Liver (tissue), 3 donors: Measurements from ENCODE around the gene ACKR3.

Experiments used
- EGR1 ChIP-seq, 2 donors: IDR thresholded peaks; 2 replicates each; pipeline ENCODE4 v1.6.1; 2016 to 2018; ENCODE audit warnings: antibody characterized with exemption in 2 of 2, low read depth in 2 of 2
- FOXA1 ChIP-seq: IDR thresholded peaks from 2 replicates; pipeline ENCODE4 v1.6.1; 2016; ENCODE audit warnings: antibody characterized with exemption
- GABPA ChIP-seq, 2 donors: IDR thresholded peaks in 1 of 2; conservative IDR thresholded peaks in 1 of 2; 2 replicates each; pipeline ENCODE4 v1.6.1; 2016; ENCODE audit warnings: antibody characterized with exemption in 2 of 2, mild to moderate bottlenecking in 1 of 2, moderate library complexity in 1 of 2
- TF ChIP-seq, protein P1 (sequence below): fragments of 150-350 bp; IDR thresholded peaks from 2 replicates; pipeline ENCODE4 v1.5.1; 2017; ENCODE audit warnings: improper control_type of control experiment, low read depth, low read length; ENCODE audit not compliant: missing input control
- TF ChIP-seq, protein P2 (sequence below): IDR thresholded peaks from 2 replicates; pipeline ENCODE4 v1.6.1; 2016; ENCODE audit warnings: antibody characterized with exemption, mild to moderate bottlenecking
- donor health status: healthy.
- donor health status: healthy.

DNA sequence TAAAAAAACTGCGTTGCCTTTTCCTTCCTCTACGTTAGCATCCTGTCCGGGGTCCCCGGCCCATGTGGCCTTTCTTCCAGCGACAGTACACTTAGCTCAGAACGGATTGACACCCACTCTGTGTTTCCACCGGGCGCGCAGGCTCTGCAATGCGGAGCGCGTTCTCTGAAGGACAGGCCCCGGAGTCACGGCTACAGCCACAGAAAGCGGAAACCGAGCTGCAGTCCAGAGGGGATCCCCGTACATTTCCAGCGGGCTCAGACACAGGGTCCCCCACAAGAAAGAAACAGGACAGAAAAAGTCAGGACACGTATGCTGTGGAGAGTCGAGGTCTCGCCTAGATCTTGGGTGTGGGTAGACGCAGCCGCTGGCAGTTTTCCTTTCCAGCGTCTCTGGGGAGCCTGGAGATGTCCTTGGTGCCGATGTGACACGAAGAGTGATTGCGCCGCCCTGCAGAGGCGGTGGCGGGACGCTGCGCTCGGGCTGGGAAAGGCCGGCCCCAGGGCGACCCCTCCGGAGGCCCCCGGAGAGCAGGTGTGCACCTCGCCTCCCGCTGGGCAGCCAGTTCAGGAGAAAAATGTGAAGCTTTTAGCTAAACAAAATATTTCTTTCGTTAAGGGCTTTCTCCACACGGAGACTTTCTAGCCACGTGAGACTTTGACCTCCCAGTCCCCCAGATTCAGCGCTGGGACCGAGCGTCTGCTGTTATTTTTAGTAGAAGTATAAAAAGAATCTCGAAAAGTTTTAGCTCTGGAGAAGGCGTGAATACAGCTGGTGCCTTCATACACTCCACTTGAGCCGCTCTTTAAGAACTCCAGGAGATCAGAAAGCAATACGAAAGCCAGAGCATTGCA, 1.3 kb upstream of the ACKR3 start:
- no peak for TF ChIP-seq FOXA1
- TF ChIP-seq EGR1 (IDR thresholded peaks at IDR 0.05; ENCODE audit: low read depth in 2 of 2) = no peak
- TF ChIP-seq, protein P1, sequence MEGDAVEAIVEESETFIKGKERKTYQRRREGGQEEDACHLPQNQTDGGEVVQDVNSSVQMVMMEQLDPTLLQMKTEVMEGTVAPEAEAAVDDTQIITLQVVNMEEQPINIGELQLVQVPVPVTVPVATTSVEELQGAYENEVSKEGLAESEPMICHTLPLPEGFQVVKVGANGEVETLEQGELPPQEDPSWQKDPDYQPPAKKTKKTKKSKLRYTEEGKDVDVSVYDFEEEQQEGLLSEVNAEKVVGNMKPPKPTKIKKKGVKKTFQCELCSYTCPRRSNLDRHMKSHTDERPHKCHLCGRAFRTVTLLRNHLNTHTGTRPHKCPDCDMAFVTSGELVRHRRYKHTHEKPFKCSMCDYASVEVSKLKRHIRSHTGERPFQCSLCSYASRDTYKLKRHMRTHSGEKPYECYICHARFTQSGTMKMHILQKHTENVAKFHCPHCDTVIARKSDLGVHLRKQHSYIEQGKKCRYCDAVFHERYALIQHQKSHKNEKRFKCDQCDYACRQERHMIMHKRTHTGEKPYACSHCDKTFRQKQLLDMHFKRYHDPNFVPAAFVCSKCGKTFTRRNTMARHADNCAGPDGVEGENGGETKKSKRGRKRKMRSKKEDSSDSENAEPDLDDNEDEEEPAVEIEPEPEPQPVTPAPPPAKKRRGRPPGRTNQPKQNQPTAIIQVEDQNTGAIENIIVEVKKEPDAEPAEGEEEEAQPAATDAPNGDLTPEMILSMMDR = no peak
- TF ChIP-seq GABPA (IDR thresholded peaks at IDR 0.05 in 1 of 2, conservative IDR thresholded peaks at IDR 0.05 in 1 of 2) = no peak
- TF ChIP-seq, protein P2, sequence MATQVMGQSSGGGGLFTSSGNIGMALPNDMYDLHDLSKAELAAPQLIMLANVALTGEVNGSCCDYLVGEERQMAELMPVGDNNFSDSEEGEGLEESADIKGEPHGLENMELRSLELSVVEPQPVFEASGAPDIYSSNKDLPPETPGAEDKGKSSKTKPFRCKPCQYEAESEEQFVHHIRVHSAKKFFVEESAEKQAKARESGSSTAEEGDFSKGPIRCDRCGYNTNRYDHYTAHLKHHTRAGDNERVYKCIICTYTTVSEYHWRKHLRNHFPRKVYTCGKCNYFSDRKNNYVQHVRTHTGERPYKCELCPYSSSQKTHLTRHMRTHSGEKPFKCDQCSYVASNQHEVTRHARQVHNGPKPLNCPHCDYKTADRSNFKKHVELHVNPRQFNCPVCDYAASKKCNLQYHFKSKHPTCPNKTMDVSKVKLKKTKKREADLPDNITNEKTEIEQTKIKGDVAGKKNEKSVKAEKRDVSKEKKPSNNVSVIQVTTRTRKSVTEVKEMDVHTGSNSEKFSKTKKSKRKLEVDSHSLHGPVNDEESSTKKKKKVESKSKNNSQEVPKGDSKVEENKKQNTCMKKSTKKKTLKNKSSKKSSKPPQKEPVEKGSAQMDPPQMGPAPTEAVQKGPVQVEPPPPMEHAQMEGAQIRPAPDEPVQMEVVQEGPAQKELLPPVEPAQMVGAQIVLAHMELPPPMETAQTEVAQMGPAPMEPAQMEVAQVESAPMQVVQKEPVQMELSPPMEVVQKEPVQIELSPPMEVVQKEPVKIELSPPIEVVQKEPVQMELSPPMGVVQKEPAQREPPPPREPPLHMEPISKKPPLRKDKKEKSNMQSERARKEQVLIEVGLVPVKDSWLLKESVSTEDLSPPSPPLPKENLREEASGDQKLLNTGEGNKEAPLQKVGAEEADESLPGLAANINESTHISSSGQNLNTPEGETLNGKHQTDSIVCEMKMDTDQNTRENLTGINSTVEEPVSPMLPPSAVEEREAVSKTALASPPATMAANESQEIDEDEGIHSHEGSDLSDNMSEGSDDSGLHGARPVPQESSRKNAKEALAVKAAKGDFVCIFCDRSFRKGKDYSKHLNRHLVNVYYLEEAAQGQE = no peak
